Ishikawa (cell line): ENCODE results near the gene CALD1.

ENCODE experiments used
- EP300 ChIP-seq: IDR thresholded peaks from 2 replicates; pipeline ENCODE4 v1.6.1; 2012; ENCODE audit warnings: borderline replicate concordance
- NFIC ChIP-seq: IDR thresholded peaks from 2 replicates; pipeline ENCODE4 v1.6.1; 2012
- RAD21 ChIP-seq: IDR thresholded peaks from 2 replicates; pipeline ENCODE4 v1.6.1; 2012; ENCODE audit warnings: low read depth
- TAF1 ChIP-seq: IDR thresholded peaks from 2 replicates; pipeline ENCODE4 v1.6.1; 2012; ENCODE audit warnings: low read depth, mild to moderate bottlenecking
- TEAD4 ChIP-seq: IDR thresholded peaks from 2 replicates; pipeline ENCODE4 v1.6.1; 2012
- TF ChIP-seq, protein P1 (sequence below): IDR thresholded peaks from 2 replicates; pipeline ENCODE4 v1.6.1; 2012
- TF ChIP-seq, protein P2 (sequence below): IDR thresholded peaks from 2 replicates; pipeline ENCODE4 v1.6.1; 2012; ENCODE audit warnings: low read depth, mild to moderate bottlenecking
- TF ChIP-seq, protein P3 (sequence below): IDR thresholded peaks from 2 replicates; pipeline ENCODE4 v1.6.1; 2012

DNA sequence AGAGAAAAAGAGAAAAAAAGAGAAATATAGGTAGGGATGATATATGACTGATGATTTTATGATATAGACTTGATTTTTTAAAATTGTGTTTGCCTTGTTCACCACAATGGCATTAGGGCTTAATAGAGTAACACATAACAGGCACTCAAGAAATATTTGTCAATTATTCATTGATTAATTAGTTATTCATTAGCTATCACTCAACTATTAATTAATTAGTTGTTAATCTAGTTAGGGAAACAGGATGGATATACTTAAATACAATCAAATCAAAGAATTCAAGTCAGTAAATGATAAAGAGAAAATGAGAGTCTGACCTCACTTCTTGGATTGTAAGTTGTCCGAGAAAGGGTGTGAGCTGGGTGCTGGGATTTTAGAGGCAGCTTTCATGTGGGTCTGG lies 15.1 kb upstream of the CALD1 start:
- TF ChIP-seq RAD21 (no peak), TAF1 (no peak), TEAD4 (no peak), NFIC (no peak), EP300 (no peak)
- TF ChIP-seq, protein P1, sequence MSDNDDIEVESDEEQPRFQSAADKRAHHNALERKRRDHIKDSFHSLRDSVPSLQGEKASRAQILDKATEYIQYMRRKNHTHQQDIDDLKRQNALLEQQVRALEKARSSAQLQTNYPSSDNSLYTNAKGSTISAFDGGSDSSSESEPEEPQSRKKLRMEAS = no peak
- TF ChIP-seq, protein P2, sequence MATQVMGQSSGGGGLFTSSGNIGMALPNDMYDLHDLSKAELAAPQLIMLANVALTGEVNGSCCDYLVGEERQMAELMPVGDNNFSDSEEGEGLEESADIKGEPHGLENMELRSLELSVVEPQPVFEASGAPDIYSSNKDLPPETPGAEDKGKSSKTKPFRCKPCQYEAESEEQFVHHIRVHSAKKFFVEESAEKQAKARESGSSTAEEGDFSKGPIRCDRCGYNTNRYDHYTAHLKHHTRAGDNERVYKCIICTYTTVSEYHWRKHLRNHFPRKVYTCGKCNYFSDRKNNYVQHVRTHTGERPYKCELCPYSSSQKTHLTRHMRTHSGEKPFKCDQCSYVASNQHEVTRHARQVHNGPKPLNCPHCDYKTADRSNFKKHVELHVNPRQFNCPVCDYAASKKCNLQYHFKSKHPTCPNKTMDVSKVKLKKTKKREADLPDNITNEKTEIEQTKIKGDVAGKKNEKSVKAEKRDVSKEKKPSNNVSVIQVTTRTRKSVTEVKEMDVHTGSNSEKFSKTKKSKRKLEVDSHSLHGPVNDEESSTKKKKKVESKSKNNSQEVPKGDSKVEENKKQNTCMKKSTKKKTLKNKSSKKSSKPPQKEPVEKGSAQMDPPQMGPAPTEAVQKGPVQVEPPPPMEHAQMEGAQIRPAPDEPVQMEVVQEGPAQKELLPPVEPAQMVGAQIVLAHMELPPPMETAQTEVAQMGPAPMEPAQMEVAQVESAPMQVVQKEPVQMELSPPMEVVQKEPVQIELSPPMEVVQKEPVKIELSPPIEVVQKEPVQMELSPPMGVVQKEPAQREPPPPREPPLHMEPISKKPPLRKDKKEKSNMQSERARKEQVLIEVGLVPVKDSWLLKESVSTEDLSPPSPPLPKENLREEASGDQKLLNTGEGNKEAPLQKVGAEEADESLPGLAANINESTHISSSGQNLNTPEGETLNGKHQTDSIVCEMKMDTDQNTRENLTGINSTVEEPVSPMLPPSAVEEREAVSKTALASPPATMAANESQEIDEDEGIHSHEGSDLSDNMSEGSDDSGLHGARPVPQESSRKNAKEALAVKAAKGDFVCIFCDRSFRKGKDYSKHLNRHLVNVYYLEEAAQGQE = no peak
- TF ChIP-seq, protein P3, sequence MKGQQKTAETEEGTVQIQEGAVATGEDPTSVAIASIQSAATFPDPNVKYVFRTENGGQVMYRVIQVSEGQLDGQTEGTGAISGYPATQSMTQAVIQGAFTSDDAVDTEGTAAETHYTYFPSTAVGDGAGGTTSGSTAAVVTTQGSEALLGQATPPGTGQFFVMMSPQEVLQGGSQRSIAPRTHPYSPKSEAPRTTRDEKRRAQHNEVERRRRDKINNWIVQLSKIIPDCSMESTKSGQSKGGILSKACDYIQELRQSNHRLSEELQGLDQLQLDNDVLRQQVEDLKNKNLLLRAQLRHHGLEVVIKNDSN = no peak
